GM19238 (cell line): ENCODE results near the gene ARHGAP45.
"Not testable (repeated sequence)": the region's sequence is repeated elsewhere in the genome, so short reads cannot be mapped to it uniquely, and the experiment has no call there.

Experiments used
- DNase-seq: peaks from one replicate; pipeline ENCODE4 v3.0.0; 2011; ENCODE audit warnings: low spot score; ENCODE audit not compliant: insufficient read length

Gene ARHGAP45

GRCh38 chr19:1114728-1115127, 47.8 kb downstream of the ARHGAP45 start:
- not testable (repeated sequence) for DNase-seq

DNA sequence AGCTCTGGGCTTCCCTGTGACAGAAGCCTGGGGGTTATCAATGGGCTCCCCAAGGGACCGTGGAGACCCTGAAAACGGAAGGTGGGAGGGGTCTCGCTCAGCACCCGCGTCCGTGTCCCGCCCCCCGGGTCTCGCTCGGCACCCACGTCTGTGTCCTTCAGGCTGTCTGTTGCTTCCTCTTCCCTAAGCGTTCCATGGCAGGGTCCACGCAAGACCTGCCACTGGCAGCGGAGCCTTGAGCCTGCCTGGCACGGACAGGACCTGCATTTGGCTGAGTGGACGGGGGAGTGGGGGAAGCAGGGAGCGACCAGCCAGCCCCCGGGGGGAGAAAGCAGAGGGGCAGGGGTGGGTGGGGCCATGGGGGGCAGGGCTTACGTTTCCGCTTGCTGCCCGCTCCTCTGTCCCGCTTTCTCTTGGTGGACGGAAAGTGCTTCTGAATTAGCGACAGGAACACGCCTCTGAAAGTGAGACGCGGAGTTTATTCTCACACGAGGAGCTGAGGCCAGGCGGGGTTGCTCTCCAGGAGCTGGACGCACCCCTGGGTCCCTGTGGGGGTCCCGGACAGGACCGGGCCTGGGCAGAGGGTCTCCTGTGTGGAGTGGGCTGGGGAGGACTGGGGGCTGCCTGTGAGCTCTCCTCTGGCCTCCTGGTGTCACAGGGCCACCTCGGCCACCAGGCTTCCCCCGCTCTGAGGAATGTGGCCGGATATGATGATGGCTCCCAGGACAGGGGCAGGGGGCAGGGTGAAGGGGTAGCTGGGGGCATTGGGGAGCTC, 48.9 kb downstream of the ARHGAP45 start:
- DNase-seq = no peak

DNA sequence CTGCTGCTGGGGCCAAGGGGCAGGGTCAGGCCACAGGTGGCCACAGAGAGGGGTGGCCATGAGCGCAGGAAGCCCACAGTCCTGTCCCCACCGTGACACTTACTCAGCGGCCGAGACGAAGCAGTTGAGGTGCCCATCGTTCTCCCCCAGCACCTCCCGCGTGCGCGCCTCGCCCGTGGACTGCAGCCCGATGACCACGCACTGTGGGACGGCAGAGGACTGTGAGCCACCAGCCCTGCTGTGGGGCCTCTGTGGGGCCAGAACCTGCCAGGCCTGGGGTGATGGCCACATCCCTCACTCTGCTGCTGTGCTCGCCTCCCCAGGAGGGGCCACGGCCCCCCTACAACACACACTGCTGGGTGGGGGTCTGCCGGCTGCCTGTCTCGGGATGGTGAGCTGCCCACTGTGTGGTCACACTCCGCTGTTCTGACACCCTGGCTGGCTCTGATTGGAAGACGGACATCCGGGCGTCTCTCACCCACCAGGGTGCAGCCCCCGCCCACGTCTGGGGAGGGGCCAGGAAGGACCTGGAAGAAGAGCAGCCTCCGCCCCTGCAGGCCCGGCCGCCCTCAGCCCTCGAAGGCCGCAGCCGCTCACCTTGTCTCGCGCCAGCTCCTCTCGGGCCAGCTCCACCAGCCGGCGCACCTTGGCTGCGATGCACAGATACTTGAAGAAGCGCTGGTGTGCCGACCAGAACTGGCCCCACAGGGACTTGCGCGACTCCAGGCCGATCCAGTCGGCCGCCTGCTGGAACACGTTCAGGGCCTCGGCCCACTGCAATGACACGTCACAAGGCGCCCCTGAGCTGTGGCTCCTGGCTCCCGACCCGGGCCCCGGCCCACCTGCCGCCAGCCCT, 50.0 kb downstream of the ARHGAP45 start:
- no peak for DNase-seq

DNA sequence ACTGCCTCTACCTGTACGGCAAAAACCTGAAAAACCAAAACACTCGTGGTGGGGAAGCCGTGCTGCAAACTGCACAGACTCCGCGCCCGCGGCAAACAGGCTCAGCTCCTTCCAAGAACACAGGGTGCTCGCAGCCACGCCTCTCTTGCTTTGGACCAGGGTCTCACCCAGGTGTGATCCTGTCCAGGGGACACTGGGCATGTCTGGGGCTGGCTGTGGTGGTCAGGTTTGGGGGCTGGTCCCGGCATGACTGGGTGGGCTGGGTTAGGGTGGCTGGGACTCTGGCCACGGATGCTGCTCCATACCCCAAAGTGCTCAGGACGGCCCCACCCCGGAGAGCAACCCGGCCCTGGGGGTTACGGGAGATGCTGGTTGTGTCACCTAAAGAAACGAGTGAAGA, 50.7 kb downstream of the ARHGAP45 start:
- no peak for DNase-seq

DNA sequence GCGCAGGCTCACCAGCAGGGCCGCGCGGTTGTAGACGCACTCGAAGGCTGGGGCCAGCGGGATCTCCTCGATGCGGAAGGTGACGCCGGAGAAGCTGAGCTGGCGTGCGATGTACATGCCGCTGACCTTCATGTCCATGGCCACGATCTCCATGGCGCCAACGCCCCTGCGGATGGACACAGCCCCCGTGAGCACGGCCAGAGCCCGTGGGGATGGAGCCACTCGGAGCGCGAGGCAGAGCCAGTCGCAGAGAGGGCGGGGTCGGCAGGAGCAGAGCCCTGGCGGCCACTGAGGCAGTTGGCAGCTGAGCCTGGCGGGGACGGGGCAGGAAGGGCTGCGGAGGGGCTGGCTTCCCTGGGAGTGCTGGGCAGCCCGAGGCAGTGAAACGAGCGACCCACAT, 52.0 kb downstream of the ARHGAP45 start:
- DNase-seq = no peak

DNA sequence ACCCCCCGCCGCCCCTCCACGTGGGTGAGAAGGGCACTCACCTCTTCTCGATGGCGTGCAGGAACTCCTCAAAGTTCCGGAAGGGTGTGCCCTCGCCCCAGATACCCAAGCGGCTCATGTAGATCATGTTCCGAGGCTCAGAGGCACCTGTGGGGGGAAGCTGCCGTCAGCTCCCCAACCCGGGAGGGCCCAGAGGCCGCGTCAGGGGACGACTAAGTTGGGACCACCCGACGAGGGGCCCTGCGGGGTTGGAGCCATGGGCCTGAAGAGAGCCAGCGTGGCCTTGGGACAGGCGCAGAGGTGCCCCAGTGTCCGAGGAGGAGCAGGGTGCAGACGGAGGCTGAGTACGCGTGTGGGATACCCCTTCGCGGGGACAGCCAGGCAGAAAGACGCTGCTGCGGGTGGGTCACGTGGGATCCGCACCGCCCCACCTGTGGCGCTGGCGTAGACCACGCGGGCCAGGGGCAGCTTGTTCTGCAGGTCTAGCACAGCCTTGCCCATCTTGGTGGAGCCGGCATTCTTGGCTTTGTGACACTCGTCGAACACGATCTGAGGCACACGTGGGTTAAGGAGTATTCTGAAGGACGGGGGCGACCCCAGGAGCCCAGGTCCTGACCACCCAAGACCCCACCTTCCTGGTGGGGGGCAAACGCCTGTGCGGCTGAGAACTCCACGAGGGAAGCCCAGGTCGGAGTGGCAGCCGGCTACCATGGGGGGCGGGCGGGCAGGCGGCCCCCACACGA, 52.7 kb downstream of the ARHGAP45 start:
- no peak for DNase-seq

- DNase-seq = no peak
Measured at GRCh38 chr19:1121395-1121794, 54.4 kb downstream of the ARHGAP45 start.

DNA sequence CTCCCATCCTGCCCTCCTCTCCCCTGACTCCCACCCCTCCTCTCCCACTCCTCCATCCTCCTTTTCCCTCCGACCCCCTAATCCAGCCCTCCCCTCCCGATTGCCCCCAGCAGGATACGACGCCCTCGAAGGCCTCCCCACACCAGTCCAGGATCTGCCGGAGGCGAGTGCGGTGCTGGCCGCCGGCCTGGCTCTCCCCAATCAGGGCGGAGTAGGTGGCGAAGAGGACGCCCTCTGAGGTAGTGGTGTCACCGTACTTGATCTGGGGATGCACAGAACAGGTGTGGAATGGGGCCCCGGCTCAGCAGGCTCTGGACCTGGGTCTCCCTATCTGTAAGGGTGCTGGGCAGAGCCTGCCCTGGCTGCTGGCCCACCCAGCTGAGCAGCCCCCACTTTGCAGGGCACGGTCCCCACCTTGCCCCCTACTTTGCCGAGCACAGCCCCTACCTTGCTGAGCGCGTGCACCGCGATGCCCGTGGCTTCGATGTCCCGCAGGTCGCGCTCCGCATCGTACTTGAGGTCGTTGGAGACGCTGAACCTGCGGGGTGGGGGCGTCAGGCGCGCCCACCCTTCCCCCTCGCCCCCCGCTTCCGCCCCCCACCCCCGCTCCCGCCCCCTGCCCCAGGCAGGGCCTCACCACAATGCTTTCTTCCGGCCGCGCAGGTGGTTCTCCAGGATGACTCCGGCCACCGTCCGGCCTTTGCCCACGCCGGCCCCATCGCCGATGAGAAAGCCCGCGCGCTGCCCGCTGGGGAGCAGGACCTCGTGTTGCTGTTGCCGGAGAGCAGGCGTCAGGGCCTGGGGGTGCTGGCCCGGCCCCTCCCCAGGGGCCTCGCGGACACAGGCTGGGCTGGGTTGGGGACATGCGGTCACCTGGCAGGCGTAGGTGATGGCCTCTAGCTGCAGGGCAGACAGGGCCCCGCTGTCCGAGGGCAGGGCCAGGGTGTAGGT, 55.3 kb downstream of the ARHGAP45 start:
- no peak for DNase-seq

DNA sequence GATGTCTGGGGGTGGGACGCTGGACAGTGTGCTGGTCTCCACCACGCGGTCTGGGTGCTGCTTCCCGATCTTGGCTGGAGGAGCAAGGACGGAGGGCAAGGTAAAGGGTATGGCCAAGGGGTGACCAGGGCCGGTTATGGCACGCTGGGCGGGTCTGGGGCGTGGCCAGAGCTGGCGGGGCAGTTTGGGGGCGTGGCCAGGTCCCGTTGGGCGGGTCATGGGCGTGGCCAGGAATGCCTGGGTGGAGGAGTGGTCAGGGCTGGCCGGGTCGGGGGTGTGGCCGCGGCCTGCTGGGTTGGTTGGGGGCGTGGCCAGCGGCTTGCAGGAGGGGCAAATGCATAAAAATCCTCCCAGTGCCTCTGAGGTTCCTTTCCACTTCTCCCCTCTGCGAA, 56.0 kb downstream of the ARHGAP45 start:
- peak; percentile 67 for DNase-seq

GRCh38 chr19:1123381-1123780, 56.4 kb downstream of the ARHGAP45 start:
- no peak for DNase-seq

- DNase-seq = no peak
Measured at GRCh38 chr19:1123885-1124677, 57.1 kb downstream of the ARHGAP45 start.

DNA sequence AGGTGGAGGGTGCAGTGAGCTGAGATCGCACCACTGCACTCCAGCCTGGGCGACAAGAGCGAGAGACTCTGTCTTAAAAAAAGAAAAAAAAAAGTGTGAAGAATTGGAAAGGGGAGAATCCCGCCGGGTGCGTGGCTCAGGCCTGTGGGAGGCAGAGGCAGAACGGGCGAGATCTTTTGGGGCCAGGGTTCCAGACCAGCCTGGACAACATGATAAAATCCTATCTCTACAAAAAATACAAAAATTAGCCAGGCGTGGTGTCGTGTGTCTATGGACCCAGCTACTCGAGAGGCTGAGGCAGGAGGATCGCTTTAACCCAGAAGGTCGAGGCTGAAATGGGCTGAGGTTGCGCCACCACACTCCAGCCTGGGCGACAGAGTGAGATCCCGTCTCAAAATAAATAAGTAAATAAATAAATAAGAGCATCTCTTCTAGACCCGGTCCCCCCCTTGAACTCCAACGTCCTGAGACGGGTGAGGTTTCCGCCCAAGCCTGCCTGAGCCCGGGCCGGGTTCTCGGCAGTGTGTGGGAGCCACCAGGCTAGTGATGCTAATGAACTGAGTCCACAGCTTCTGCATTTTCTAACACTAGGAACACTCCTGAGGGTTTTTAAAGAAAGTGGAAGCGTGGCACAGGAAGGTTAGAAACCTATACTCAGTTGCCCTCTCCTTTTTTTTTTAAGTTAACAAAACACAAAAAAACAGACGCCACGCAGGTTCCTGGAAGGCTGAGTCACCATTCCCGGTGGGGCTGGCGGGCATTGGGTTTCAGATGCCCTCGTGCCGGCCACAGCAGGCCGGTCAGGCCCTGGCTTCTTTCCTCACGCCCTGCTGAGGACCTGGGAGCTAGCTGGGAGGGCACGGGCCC, 58.9 kb downstream of the ARHGAP45 start:
- DNase-seq = no peak

DNA sequence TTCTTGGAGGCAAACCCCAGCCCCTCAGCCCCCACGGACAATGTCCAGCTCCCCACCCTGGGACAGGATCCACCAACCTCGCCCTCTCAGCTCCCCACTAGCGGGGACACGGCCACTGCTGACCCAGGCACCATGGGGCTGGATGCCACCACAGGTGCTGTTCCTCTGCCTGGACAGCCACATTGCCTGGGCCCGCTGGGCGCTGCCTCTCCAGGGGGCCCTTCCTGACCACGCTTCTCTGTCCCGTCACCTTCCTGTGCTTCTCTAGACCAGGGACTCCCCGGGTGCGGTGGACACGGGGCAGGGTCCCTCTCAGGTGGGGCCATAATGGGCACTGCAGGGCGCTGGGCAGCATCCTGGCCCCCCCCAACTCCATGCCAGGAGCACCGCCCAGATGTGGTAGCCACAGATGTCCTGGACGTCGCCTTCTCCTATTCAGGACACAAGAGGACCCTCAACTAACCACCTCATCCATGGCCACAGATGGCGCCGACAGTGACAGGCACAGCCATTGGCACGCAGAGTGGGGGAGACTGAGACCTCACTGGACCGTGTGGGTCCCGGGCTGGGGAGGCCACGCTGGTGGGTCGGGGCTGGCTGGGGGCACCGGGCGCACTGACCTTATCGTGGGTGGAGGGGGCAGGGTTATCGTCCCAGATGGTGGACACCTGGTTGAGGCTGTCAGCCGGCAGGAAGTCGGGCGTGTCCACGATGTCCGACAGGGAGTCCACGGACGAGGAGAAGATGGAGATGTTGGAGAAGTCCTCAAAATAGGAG, 60.2 kb downstream of the ARHGAP45 start:
- no peak for DNase-seq

DNA sequence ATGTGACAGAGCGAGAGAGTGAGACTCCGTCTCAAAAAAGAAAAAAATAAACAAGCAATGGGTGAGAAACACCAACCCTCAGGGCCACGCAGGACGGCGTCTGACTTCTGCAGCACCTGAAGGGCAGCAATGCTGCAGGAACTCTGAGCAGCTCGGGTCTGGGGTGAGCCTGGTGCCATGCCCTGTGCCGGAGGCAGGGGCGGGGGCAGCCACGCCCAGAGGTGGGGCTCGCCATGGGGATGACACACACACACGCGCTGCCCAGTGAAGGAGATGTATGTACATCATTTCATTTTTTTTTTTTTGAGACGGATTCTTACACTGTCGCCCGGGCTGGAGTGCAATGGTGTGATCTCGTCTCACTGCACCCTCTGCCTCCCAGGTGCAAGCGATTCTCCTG, 61.1 kb downstream of the ARHGAP45 start:
- DNase-seq = no peak

GRCh38 chr19:1129084-1129483, 62.1 kb downstream of the ARHGAP45 start:
- not testable (repeated sequence) for DNase-seq

GRCh38 chr19:1129535-1129934, 62.6 kb downstream of the ARHGAP45 start:
- DNase-seq = no peak

GRCh38 chr19:1130771-1131717, 64.1 kb downstream of the ARHGAP45 start:
- DNase-seq = no peak
